KMS-11 (cell line): ENCODE results near the gene CAMK2D.
A peak's percentile ranks its signal among the peaks of the same experiment; 100 is the strongest.

Experiments used
- H2AFZ ChIP-seq: fragments of 200-600 bp; sonication (generic); 2 replicates; pipeline ENCODE4 v1.6.1; 2016; ENCODE audit warnings: antibody characterized with exemption, mixed run types, low read depth
- H3K27ac ChIP-seq: fragments of 200-600 bp; sonication (generic); 2 replicates; pipeline ENCODE4 v1.6.1; 2016; ENCODE audit warnings: mild to moderate bottlenecking, mixed run types
- H3K27me3 ChIP-seq: fragments of 200-600 bp; sonication (generic); 2 replicates; pipeline ENCODE4 v1.6.1; 2017; ENCODE audit warnings: mild to moderate bottlenecking, low read depth, mixed run types, moderate library complexity; ENCODE audit not compliant: insufficient read depth
- H3K36me3 ChIP-seq: fragments of 200-600 bp; sonication (generic); 2 replicates; pipeline ENCODE4 v1.6.1; 2017; ENCODE audit warnings: mild to moderate bottlenecking, mixed run types; ENCODE audit not compliant: insufficient read depth
- H3K4me1 ChIP-seq: fragments of 200-600 bp; sonication (generic); 2 replicates; pipeline ENCODE4 v1.6.1; 2016; ENCODE audit warnings: mild to moderate bottlenecking, low read depth, mixed run types; ENCODE audit not compliant: poor library complexity, severe bottlenecking
- H3K4me2 ChIP-seq: fragments of 200-600 bp; sonication (generic); 2 replicates; pipeline ENCODE4 v1.7.0; 2016; ENCODE audit warnings: mild to moderate bottlenecking, mixed run types
- H3K4me3 ChIP-seq: fragments of 200-600 bp; sonication (generic); IDR thresholded peaks from 2 replicates; pipeline ENCODE4 v1.6.1; 2017; ENCODE audit warnings: low read depth, low read length, mixed read lengths; ENCODE audit not compliant: insufficient read depth
- H3K79me2 ChIP-seq: fragments of 200-600 bp; sonication (generic); 2 replicates; pipeline ENCODE4 v1.6.1; 2016; ENCODE audit warnings: low read depth, mixed run types; ENCODE audit not compliant: insufficient read depth
- H3K9ac ChIP-seq: fragments of 200-600 bp; sonication (generic); 2 replicates; pipeline ENCODE4 v1.6.1; 2016; ENCODE audit warnings: mild to moderate bottlenecking, mixed run types
- H4K20me1 ChIP-seq: fragments of 200-600 bp; sonication (generic); 2 replicates; pipeline ENCODE4 v1.6.1; 2016; ENCODE audit warnings: mild to moderate bottlenecking, mixed run types; ENCODE audit not compliant: insufficient read depth
- CTCF ChIP-seq: fragments of 200-600 bp; sonication (generic); conservative IDR thresholded peaks from 2 replicates; pipeline ENCODE4 v1.6.1; 2017; ENCODE audit warnings: low read depth, mild to moderate bottlenecking, antibody characterized with exemption, low read length, moderate library complexity, mixed read lengths

The CAMK2D gene

DNA sequence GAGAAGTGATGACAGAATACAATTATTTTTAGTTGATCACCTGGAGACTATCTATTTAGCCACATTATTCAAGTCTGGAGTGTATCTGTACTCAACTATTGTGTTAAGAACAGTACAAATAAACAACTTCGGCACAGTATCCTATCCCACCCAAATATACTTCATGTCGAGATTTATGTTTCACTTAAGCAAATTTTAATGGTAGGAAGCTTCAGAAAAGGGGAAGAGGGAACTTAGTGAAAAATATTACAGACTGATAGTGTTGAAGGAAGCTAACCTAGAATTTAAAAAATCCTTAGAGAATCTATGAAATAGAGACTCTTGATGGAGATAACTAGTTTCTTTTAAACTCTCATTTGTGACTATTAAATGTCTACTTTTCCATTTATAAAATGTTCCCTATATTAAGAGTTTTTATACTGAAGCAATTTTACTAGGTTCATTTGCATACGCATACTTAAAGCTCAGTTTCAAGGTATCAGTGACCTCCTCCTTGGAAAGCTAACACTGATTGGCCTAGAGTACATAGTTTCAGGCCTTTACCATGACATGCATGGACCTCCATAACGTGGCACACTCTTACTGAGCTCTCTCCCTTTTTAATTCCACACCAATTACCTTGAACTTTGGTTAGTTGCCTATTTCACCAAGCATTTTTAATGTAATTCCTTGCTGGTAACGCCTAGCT, 197.7 kb downstream of the CAMK2D start:
- H3K27ac ChIP-seq, result no peak overlapping the region
- H3K4me3 ChIP-seq, result no peak overlapping the region

GRCh38 chr4:113561758-113562157, 199.8 kb downstream of the CAMK2D start:
- Histone ChIP-seq H3K4me2 (no peak overlapping the region), H2AFZ (no peak overlapping the region), H3K4me1 (peaks cover 48% of the 10 kb centered on the region), H3K36me3 (no peaks in the 10 kb centered on the region), H3K9ac (no peak overlapping the region), H3K79me2 (no peaks in the 10 kb centered on the region), H3K27me3 (no peaks in the 10 kb centered on the region), H4K20me1 (no peaks in the 10 kb centered on the region), H3K4me3 (no peak overlapping the region), H3K27ac (no peak overlapping the region)
- no peak for TF ChIP-seq CTCF

More for the DNA sequence above, 197.7 kb downstream of the CAMK2D start:
- peak overlapping the region; percentile 43 for H3K4me2 ChIP-seq
- peaks cover 50% of the 10 kb centered on the region for H3K4me1 ChIP-seq
- H3K79me2 ChIP-seq, result no peaks in the 10 kb centered on the region
- no peaks in the 10 kb centered on the region for H4K20me1 ChIP-seq
- H3K36me3 ChIP-seq, result no peaks in the 10 kb centered on the region
- no peak overlapping the region for H3K9ac ChIP-seq
- H2AFZ ChIP-seq, result no peak overlapping the region
- H3K27me3 ChIP-seq, result no peaks in the 10 kb centered on the region
- TF ChIP-seq CTCF, result no peak

DNA sequence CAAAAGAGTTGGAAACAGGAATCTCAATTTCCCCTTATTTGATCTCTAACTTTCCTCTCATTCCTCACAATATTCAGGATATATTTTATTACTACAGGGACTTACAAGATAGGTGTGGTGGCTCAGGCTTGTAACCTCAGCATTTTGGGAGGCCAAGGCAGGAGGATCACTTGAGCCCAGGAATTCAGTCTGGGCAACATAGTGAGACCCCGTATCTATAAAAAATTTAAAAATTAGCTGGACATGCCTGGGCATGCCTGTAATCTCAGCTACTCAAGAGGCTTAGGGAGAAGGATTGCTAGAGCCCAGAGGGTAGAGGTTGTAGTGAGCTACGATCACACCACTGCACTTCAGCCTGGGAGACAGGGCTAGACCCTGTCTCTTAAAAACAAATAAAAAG, 200.4 kb downstream of the CAMK2D start:
- H3K9ac ChIP-seq, result no peak overlapping the region
- H3K79me2 ChIP-seq, result no peaks in the 10 kb centered on the region
- H4K20me1 ChIP-seq, result no peaks in the 10 kb centered on the region
- H3K4me1 ChIP-seq, result peaks cover 41% of the 10 kb centered on the region
- H3K27me3 ChIP-seq, result no peaks in the 10 kb centered on the region
- no peaks in the 10 kb centered on the region for H3K36me3 ChIP-seq
- H3K4me3 ChIP-seq, result no peak overlapping the region
- H2AFZ ChIP-seq, result no peak overlapping the region
- H3K27ac ChIP-seq, result no peak overlapping the region
- H3K4me2 ChIP-seq, result no peak overlapping the region
- TF ChIP-seq CTCF, result no peak

GRCh38 chr4:113560579-113560978, 201.0 kb downstream of the CAMK2D start:
- Histone ChIP-seq H2AFZ (no peak overlapping the region), H3K4me2 (no peak overlapping the region), H3K36me3 (no peaks in the 10 kb centered on the region), H3K4me3 (no peak overlapping the region), H4K20me1 (no peaks in the 10 kb centered on the region), H3K9ac (no peak overlapping the region), H3K27me3 (no peaks in the 10 kb centered on the region), H3K4me1 (peaks cover 36% of the 10 kb centered on the region), H3K79me2 (no peaks in the 10 kb centered on the region), H3K27ac (no peak overlapping the region)
- TF ChIP-seq CTCF, result no peak
